H1 (cell line): ENCODE measurements around the gene HSDL2. TPM values are rescaled to one million over a fixed set of nuclear protein-coding genes. Genes with fewer than 3 reads are reported as not detected.

ENCODE experiments used
- E2F6 ChIP-seq: IDR thresholded peaks from 2 replicates; pipeline ENCODE4 v1.6.1; 2012; ENCODE audit warnings: inconsistent platforms
- GTF2F1 ChIP-seq: IDR thresholded peaks from 2 replicates; pipeline ENCODE4 v1.6.1; 2012; ENCODE audit warnings: low read depth, low read length, improper control_type of control experiment, borderline replicate concordance
- POU5F1 ChIP-seq: IDR thresholded peaks from 2 replicates; pipeline ENCODE4 v1.6.1; 2011; ENCODE audit warnings: low read depth, mild to moderate bottlenecking, low read length, moderate library complexity
- polyA plus RNA-seq, 7 experiments: library from polyadenylated mRNA; depleted of rRNA in 3 of 7; stranded (reverse) in 5 of 7; unstranded in 2 of 7; fragments of >200 nt in 5 of 7; fragments of 200-250 nt in 2 of 7; gene quantifications; 1 replicate in 5 of 7; 2 replicates in 1 of 7; 4 replicates in 1 of 7; pipeline versions ENCODE4 v1.2.1 to v1.2.3, GENCODE V29; 2011 to 2013; ENCODE audit warnings: missing spikeins in 2 of 7, mixed read lengths in 2 of 7
- total RNA-seq: library from RNA; stranded (reverse); fragmentation: NEBNext Ultra II Directional; extraction: Animal tissue kit (Norgen Biotek cat#: 25700); gene quantifications from 2 replicates; pipeline ENCODE4 v1.2.1, GENCODE V29; 2021

HSDL2 gene
- total and polyA plus RNA-seq, 2 of the 8 experiments (the other 6 are each of a cell fraction or from before 2014, with no cell fraction given), result 6.6 to 15.4 TPM

- no peak for TF ChIP-seq POU5F1
- no peak for TF ChIP-seq GTF2F1
- no peak for TF ChIP-seq E2F6
Measured at GRCh38 chr9:112489876-112490666, 110.2 kb downstream of the HSDL2 start (continued).
